GM18861 (cell line): Measurements from ENCODE around the gene KCNRG.
"Not testable (repeated sequence)": the region's sequence is repeated elsewhere in the genome, so short reads cannot be mapped to it uniquely, and the experiment has no call there.

ENCODE experiments used
- ATAC-seq: cut with Tn5 transposase; IDR thresholded peaks from one replicate; pipeline ENCODE4 v1.9.1; 2021; ENCODE audit not compliant: unreplicated experiment

Gene KCNRG

DNA sequence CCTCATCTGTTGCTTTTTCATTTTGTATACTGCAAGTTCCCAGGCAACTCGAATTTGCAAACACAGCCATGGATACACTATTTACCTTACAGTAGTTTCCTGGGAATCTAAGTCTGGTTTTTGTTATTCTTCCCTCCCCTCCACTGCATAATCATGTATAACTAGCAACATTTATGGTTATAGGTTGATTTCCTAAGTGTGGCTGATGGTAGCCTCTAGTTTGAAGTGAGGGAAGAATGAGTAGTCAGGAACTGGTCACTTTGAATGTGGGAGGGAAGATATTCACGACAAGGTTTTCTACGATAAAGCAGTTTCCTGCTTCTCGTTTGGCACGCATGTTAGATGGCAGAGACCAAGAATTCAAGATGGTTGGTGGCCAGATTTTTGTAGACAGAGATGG, at the start of gene KCNRG:
KCNRG (plus strand) TSS at position 187 of the 400 bp plus-strand sequence; CDS start at position 237, 50 bp downstream.
- ATAC-seq, result no peak

DNA sequence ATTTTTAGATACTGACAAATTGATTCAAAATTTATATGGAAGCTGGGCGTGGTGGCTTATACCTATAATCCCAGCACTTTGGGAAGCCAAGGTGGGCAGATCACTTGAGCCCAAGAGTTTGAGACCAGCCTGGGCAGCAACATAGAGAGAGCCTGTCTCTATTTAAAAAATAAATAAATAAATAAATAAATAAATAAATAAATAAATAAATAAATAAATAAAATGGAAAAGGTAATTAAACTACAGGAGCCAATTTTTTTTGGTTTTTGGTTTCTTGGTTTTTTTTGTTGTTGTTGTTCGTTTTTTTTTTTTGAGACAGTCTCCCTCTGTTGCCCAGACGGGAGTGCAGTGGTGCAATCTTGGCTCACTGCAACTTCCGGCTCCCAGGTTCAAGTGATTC, 47.8 kb upstream of the KCNRG start:
- no peak for ATAC-seq

DNA sequence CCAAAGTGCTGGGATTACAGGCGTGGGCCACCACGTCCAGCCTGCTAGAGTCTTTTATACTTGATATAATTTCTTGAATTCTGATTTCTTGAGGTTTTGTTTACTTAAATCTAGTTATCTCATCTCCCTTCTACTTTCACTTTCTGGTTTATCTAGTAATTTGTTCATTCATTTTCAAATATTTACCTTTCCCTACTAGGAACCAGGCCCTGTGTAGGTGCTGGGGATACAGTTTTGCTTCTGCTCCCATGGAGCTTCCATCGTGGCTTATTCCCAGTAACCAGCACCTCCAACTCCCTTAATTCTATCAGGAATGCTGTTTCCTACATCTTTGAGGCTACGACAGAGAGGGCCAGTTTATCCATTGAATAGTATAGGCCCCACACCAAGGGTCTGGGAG, 42.5 kb upstream of the KCNRG start:
- ATAC-seq, result no peak

GRCh38 chr13:49975826-49976225, 39.4 kb upstream of the KCNRG start:
- no peak for ATAC-seq

GRCh38 chr13:49976314-49977258, 38.7 kb upstream of the KCNRG start:
- ATAC-seq, result peak; percentile 63

DNA sequence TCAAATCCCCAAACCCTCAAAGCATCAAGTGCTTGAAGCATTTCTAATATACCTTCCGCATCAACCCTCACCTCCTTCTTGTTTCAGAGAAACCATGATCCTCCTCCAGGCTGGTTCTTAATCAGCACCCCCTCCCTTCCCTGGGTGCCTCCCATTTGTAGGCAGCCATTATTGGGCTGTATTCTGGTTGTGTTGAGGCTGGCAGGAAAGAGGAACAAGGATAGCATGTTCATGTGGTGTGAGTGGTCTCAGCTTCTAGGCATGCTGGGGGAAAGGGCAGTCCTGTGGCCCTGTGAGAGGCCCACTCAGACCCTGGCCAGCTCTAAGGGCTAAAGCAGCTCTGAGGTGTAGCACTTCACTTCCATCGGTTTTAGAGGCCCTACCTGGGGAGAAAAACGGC, 37.3 kb upstream of the KCNRG start:
- no peak for ATAC-seq

- no peak for ATAC-seq
These were observed 35.0 kb upstream of the KCNRG start for GRCh38 chr13:49980266-49980665.

GRCh38 chr13:49985129-49985528, 30.1 kb upstream of the KCNRG start:
- ATAC-seq, result no peak

DNA sequence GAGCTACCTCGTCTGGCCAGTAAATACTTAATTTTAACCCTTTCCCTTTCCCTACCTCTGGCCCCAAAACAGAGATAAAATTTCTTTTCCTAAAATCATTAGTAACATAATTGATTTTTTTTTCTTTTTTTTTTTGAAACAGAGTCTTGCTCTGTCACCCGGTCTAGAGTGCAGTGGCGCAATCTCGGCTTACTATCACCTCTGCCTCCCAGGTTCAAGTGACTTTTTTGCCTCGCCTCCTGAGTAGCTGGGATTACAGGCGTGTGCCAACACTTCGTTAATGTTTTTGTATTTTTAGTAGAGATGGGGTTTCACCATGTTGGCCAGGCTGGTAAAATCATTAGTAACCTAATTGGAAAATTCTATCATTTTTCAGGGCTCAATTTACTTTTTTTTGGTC, 28.8 kb upstream of the KCNRG start:
- no peak for ATAC-seq

DNA sequence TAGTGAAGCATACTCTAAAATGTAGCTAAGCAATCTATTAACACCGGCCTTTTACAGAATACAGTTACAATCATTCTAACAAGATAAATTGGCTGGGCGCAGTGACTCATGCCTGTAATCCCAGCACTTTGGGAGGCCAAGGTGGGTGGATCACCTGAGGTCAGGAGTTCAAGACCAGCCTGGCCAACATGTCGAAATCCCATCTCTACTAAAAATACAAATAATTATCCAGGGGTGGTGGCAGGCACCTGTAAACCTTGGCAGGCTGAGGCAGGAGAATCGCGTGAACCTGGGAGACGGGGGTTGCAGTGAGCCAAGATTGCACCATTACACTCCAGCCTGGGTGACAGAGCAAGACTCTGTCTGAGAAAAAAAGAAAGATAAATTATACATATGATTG, 24.6 kb upstream of the KCNRG start:
- not testable (repeated sequence) for ATAC-seq

DNA sequence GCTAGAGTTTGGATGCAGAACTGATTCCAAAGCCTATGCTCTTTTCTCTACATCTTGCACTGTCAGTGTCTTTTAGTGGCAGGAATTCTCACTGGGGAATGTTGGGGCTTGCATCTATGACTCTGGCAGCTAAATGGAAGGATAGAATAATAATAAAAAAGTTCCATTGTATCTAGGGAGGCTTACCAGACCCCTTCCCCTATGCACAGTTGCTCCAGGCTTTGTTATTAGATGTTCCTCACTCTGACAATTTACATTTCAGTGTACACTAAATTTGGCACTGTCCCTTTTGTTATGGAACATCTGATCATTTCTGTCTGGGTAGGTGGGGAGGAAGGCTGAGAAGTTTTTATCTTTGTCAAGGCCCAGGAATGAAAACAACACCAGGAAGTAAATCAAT, 22.1 kb upstream of the KCNRG start:
- ATAC-seq, result no peak

DNA sequence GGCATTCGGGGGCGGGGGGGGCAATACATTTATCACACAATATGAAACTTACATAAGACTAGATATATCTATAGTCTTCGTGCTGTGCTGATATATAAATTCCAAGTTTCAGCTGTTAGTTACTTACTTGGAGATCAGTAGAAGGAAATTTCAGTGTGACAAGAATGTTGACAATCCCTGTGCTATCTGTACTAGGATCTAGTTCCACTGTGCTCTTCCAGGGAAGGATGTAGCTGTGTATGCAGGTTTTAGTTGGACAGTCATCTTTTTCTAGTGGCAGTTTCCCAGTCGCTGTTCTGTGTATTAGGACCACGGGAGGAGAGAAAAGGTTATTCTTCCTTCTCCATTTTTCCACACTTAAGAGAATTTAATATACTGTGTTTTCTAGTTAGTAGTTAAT, 21.6 kb upstream of the KCNRG start:
- no peak for ATAC-seq

DNA sequence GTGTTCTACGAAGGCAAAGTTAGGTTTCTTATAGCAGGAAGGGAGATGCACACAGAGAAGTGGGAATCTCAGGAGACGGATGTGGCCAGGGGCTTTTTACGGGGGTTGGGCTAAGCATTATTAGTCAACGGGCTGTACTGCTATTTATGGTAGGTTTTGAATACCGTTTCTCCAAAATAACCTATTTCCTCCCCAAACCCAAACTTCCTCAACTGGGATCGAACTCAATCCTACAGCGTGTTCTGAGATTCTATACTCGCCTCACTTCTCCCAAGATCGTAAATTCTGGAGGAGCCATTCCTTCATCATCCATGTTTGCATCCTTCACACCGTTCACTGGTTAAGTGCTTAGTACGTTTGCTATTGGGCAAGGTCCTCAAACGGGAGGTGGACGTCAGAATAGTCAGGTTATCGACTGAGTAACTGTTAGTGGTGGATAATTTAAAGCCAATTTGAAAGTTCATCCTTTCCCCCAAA, 19.6 kb upstream of the KCNRG start:
- ATAC-seq, result no peak

DNA sequence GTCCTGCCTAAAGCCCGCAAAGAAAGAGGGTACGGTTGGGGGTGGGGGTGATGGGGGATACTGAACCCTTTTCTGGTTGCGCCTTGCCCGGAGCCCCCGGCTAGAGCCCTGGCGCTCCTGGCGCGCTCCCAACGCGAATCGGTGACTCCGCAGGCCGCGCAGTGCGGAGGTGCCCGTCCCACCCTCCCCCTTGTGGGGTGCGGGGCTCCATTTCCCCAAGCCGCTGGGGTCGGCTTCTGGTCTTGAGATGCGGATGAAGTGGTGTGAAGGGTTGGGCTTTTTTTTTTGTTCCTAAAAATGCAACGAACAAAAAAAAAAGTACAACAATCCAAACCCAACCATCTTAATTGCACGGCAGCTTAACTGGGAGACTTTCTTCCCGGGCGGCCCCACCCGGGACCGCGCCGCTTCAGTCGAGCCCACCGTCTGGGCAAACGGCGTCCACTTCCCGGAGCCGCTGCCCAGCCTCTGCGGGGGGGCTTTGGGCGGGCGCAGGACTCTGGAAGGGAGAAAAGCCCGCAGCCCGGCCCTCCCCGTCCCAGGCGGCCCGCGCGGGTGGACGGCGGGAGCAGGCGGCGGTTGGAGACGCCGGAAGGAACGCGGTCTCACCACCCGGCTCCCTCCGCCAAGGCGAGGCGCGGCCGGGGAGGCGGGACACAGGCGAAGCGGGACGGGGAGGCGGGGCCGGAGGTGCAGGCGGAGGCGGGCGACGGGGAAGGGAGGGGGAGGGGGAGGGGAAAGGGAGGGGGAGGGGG, 18.9 kb upstream of the KCNRG start:
- peak; percentile 37 for ATAC-seq

GRCh38 chr13:49996951-49997895, 18.0 kb upstream of the KCNRG start, which contains the start of gene TRIM13:
TRIM13 (plus strand) TSS chr13:49997042; CDS start chr13:50011941, 14,899 bp downstream.
- peak; percentile 60 for ATAC-seq

- no peak for ATAC-seq
These were observed 17.3 kb upstream of the KCNRG start for GRCh38 chr13:49997955-49998354.

DNA sequence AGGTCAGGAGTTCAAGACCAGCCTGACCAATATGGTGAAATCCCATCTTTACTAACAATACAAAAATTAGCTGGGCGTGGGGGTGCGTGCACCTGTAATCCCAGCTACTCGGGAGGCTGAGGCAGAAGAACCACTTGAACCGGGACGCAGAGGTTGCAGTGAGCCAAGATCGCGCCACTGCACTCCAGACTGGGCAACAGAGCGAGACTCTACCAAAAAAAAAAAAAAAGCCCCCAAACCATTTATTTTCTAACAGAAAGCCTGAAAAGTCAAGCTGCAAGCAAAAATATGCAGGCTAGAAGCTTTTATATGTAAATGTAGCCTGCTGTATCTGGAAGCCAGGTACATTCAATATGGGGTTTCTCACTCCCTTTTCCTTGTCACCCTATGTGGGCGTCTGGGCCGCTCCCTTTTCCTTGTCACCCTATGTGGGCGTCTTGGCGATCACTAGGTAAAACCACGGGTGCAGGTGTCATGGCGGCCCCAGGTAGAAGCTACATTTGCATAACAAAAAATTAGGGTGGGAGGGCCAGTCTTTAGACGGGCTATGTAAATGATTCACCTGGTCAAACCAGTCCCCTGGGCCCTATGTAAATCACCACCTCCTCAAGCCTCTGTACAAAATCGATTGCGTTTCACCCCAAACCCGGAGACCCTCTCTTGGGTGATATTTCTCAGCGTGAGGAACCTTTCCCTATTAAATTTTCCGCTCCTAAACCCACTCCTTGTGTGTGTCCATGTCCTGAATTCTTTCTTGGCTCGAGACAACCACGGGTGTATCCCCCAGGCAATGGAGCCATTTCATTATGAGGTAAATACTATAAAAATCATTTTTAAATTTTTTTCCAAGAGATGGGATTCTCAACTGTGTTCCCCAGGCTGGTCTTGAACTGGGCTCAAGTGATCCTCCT, 16.3 kb upstream of the KCNRG start:
- no peak for ATAC-seq

- no peak for ATAC-seq
These were observed 14.0 kb upstream of the KCNRG start for GRCh38 chr13:50001287-50001686.

- ATAC-seq, result no peak
These were observed 8.7 kb upstream of the KCNRG start for GRCh38 chr13:50006426-50007135.
